H4 (cell line): ENCODE results near the gene HDAC9. TPM values are rescaled to one million over a fixed set of nuclear protein-coding genes. Genes with fewer than 3 reads are reported as not detected.

Source experiments
- DNase-seq: peaks from one replicate; pipeline ENCODE4 v3.0.0-alpha.2; 2015; ENCODE audit warnings: low spot score
- total RNA-seq: library from RNA; depleted of rRNA; stranded (reverse); fragments of >200 nt; shearing (Covaris generic); gene quantifications from 2 replicates; pipeline ENCODE4 v1.2.3, GENCODE V29; 2014

The HDAC9 gene
- total RNA-seq, 1 experiment from 2014 or later: 22.5 TPM

GRCh38 chr7:18494821-18495408 is 634 bp upstream of the HDAC9 start:
- DNase-seq: no peak

DNA sequence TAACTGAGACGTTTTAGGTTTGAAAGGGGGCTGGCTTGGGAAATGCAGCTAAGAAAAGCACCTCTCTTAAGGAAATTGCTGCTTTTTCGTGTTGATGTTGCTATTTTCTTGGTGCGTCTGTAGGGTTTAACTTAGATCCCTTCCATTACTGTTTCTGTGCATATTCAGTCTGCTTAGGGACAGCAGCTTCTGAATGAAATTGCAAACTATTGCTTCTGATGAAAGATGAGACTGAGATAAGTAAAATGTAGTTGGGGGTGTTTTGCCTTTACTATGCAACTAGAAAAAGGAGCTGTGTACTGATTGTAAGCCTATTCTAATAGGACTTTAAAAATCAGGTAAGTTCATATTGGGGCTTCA is 772 bp downstream of the HDAC9 start:
- no peak for DNase-seq

- DNase-seq: no peak
Measured at GRCh38 chr7:18497082-18497481, 1.5 kb downstream of the HDAC9 start.

GRCh38 chr7:18497800-18498199 is 2.3 kb downstream of the HDAC9 start:
- DNase-seq: no peak

GRCh38 chr7:18498341-18498740 is 2.8 kb downstream of the HDAC9 start:
- DNase-seq: no peak

DNA sequence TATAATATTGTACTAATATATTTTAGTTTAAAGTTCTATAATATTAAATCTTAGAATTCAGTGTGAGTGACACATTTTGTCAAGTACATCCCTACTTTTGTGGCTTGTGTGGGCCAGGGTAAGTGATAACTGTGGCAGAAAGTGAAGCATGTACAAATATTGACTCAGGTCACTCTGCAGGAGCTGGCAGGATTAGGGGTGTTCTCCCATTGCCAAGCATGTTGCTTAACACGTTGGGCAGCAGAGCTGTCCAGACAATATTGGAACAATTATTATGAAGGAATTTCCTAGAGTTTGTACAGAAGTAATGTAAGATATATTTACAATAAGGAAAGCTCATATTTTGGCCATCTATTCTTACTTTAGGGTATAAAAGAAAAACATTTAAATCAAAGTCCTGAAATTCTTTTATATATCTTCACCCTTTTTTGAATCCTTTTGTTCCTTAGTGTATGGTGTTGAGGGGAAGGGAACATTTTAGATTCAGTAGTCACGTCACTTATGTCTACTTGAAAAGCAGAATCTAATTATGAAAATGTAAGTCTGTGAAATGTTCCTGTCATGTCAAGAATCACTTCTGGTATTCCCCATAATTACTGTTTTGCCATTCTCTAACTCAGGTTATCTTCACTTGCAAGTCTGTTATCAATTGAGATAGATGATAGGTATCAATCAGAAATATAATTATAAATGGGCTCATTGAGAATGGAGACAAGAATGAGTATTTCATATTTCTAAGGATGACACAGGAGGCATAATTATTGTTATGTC is 4.0 kb downstream of the HDAC9 start:
- DNase-seq: no peak

GRCh38 chr7:18503126-18503866 is 7.7 kb downstream of the HDAC9 start:
- no peak for DNase-seq

GRCh38 chr7:18504965-18505364 is 9.4 kb downstream of the HDAC9 start:
- DNase-seq: no peak

GRCh38 chr7:18505870-18506460 is 10.4 kb downstream of the HDAC9 start:
- DNase-seq: no peak

- DNase-seq: peak; percentile 95
Measured at GRCh38 chr7:18508443-18509427, 13.2 kb downstream of the HDAC9 start.

DNA sequence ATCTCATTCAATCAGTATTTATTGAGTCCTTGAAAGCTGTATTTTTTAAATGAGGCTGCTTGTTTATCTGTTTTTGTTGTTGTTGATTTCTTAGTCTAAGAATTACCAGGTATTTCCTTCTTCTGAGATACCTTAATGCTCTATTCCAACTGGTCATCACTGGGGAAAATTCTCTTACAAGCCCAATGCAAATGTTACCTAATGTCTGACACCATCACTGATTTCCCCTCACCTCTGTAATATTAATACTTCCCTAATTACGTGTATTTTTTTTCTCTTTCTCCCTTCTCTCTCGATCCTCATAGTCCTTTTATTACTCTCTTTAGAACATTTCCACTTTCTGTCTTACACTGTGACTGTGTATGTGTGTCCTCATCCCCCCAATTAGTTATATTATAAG is 13.9 kb downstream of the HDAC9 start:
- DNase-seq: no peak

DNA sequence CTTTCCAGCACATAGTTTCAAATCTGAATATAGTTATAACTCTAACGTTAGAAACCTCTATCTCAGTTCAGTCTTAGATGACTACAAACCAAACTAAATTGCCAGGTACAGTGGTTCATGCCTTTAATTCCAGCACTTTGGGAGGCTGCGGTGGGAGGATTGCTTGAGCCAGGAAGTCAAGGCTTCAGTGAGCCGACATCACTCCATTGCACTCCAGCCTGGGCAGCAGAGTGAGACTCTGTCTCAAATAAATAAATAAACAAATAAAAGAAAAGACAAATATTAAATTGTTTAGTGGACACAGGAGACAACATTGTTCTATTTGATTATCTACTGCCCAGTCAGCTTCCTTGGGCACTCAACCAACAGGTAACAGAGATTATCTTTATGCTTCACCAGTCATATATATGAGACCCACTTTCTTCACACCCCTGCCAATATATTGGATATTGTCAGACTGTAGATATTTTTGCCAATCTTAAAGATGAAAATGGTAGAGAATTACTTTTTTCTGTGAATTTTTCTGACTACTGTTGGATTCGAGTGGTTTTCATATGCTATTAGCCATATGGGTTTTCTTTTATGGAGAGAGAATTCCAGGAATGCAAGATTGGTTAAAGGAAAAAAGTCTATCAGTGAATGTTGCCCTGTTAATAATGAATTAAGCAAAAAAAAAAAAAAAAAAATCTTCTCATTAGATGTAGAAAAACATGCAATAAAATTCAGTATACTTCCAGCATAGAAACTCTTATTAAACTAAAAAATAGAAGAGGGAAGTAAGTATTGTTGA is 16.0 kb downstream of the HDAC9 start:
- DNase-seq: no peak

GRCh38 chr7:18513343-18513742 is 17.8 kb downstream of the HDAC9 start:
- no peak for DNase-seq

GRCh38 chr7:18515067-18515466 is 19.5 kb downstream of the HDAC9 start:
- DNase-seq: no peak

DNA sequence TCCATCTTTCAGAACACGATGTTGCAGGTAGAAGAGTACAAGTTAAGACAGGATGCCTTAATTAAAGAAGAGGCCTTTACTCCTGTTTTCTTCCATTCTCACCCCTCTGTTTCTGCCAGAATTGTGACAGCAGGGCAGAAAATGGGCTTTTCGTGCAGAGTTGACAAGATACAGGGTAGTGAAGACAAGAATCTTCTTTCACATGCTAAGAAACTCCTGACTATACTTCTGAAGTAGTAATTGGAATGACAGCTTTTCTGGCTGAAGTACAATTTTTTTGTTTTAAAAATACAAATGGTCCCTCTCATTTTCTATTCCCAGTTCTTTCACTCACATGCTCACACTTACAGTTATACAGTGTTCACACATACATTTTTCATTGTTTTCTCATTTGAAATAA is 22.1 kb downstream of the HDAC9 start:
- DNase-seq: no peak

DNA sequence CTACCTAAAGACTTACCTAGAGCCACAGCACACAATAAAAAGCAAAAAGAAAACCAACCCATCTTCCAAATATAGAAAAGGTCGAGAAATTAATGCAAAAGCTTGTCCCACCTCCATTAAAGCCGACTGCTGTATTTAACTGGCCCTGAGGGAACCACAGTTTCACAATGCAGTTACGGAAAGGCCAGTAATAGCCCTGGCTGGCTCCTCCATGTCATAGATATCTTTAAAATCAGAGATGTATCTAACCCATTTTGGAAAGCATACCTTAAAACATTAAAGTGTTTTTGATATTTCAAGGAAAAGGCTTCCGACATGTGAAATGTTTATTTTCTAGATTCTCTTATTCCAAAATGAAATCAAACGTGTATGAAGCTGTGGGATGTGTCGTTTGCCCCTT is 23.0 kb downstream of the HDAC9 start:
- DNase-seq: no peak

GRCh38 chr7:18520450-18521235 is 25.1 kb downstream of the HDAC9 start:
- DNase-seq: peak; percentile 66

DNA sequence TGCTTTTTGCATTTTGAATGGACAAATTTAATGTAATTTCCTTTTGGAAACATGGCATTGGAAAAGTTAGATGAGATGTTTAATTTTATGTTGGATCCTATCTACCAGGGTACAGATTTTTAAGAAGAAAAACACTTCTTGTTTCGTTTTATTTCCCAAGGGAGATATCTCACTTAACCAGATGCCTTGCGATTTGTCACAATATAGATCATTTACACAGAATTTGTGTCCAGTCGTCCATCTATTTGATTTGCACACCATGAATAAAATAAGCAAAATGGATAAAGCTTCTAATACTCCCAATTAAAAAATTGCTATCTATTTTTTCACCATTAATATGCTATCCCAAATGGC is 25.7 kb downstream of the HDAC9 start:
- DNase-seq: no peak

- DNase-seq: no peak
Measured at GRCh38 chr7:18521945-18522566, 26.5 kb downstream of the HDAC9 start.
